MG63 (cell line): ENCODE measurements around the gene SLFN13. TPM values are rescaled to one million over a fixed set of nuclear protein-coding genes. Genes with fewer than 3 reads are reported as not detected.

Source experiments
- DNase-seq: peaks from one replicate; pipeline ENCODE4 v3.0.0-alpha.2; 2020
- H3K27me3 ChIP-seq: fragments of 250-450 bp; sonication (Bioruptor Pico); 2 replicates; pipeline ENCODE4 v1.5.1; 2020; ENCODE audit warnings: mild to moderate bottlenecking, moderate library complexity
- H3K36me3 ChIP-seq: fragments of 250-450 bp; sonication (Bioruptor Pico); 2 replicates; pipeline ENCODE4 v1.5.1; 2020; ENCODE audit warnings: mild to moderate bottlenecking, moderate library complexity
- H3K4me3 ChIP-seq: fragments of 250-450 bp; sonication (Bioruptor Pico); 2 replicates; pipeline ENCODE4 v1.5.1; 2020; ENCODE audit warnings: mild to moderate bottlenecking, moderate library complexity
- H3K9me3 ChIP-seq: fragments of 250-450 bp; sonication (Bioruptor Pico); 2 replicates; pipeline ENCODE4 v1.5.1; 2020; ENCODE audit warnings: mild to moderate bottlenecking, moderate library complexity
- total RNA-seq: library from RNA; depleted of rRNA; stranded (reverse); fragments of >200 nt; shearing (Covaris generic); gene quantifications from 2 replicates; pipeline ENCODE4 v1.2.3, GENCODE V29; 2014; ENCODE audit warnings: low replicate concordance; rRNA removed

Gene SLFN13
- total RNA-seq, 1 experiment from 2014 or later = 3.3 TPM

- Histone ChIP-seq H3K9me3 (no peaks in the 10 kb centered on the region), H3K36me3 (no peaks in the 10 kb centered on the region), H3K27me3 (no peaks in the 10 kb centered on the region), H3K4me3 (no peak overlapping the region)
- no peak for DNase-seq
These were observed 58.4 kb downstream of the SLFN13 start for GRCh38 chr17:35390156-35390555.

- DNase-seq = no peak
- no peaks in the 10 kb centered on the region for H3K27me3 ChIP-seq
- H3K36me3 ChIP-seq = no peaks in the 10 kb centered on the region
- H3K9me3 ChIP-seq = no peaks in the 10 kb centered on the region
- no peak overlapping the region for H3K4me3 ChIP-seq
These were observed 61.1 kb downstream of the SLFN13 start for GRCh38 chr17:35387496-35387895.

Other genes with a start within 250 kb of the SLFN13 start
- gene SLFN5, start 205.7 kb downstream of the SLFN13 start, total RNA-seq = 4.0 and 11.0 TPM in 2 replicates
- 22.8 and 25.1 TPM in 2 replicates for gene SLFN11, start 75.1 kb downstream of the SLFN13 start, total RNA-seq
- 9.1 and 10.0 TPM in 2 replicates for gene SLFN12, start 16.3 kb downstream of the SLFN13 start, total RNA-seq
- gene SLFN12L, start 88.9 kb upstream of the SLFN13 start, total RNA-seq = not detected in 2 replicates
- not detected in 2 replicates for gene SLFN14, start 112.1 kb upstream of the SLFN13 start, total RNA-seq
- gene PEX12, start 129.8 kb upstream of the SLFN13 start, total RNA-seq = 3.9 and 6.1 TPM in 2 replicates
- 52.9 and 65.0 TPM in 2 replicates for gene AP2B1, start 138.6 kb upstream of the SLFN13 start, total RNA-seq